OCI-LY1 (cell line): ENCODE data around the gene CCDC120.

Experiments used
- H2AFZ ChIP-seq: fragments of 200-600 bp; sonication (generic), shearing (Covaris generic); 2 replicates; pipeline ENCODE4 v1.6.0; 2014; ENCODE audit warnings: antibody characterized with exemption, mild to moderate bottlenecking, low read length
- H3F3A ChIP-seq: fragments of 200-600 bp; sonication (generic), shearing (Covaris generic); 2 replicates; pipeline ENCODE4 v1.6.0; 2014; ENCODE audit warnings: mild to moderate bottlenecking, antibody characterized with exemption, low read length, moderate library complexity; ENCODE audit not compliant: insufficient read depth
- H3K27ac ChIP-seq: fragments of 200-600 bp; sonication (generic); 2 replicates; pipeline ENCODE4 v1.5.1; 2014; ENCODE audit warnings: low read length, mixed run types, mild to moderate bottlenecking, low read depth; ENCODE audit not compliant: poor library complexity, severe bottlenecking
- H3K27me3 ChIP-seq: fragments of 200-600 bp; sonication (generic); 2 replicates; pipeline ENCODE4 v1.6.0; 2014; ENCODE audit warnings: antibody characterized with exemption, mild to moderate bottlenecking, low read length, moderate library complexity; ENCODE audit not compliant: insufficient read depth
- H3K36me3 ChIP-seq: fragments of 200-600 bp; sonication (generic); 2 replicates; pipeline ENCODE4 v1.6.1; 2014; ENCODE audit warnings: mild to moderate bottlenecking, antibody characterized with exemption, low read length, moderate library complexity, mixed read lengths; ENCODE audit not compliant: insufficient read depth
- H3K4me1 ChIP-seq: fragments of 200-600 bp; sonication (generic); 2 replicates; pipeline ENCODE4 v1.5.1; 2014; ENCODE audit warnings: mild to moderate bottlenecking, low read length, moderate library complexity; ENCODE audit not compliant: insufficient read depth, severe bottlenecking
- H3K4me2 ChIP-seq: fragments of 200-600 bp; sonication (generic), shearing (Covaris generic); 2 replicates; pipeline ENCODE4 v1.6.1; 2014; ENCODE audit warnings: low read length
- H3K4me3 ChIP-seq: fragments of 200-600 bp; sonication (generic); 2 replicates; pipeline ENCODE4 v1.5.1; 2014; ENCODE audit warnings: low read length, low read depth, mild to moderate bottlenecking, mixed read lengths; ENCODE audit not compliant: poor library complexity, severe bottlenecking
- H3K79me2 ChIP-seq: fragments of 200-600 bp; shearing (Covaris generic); 2 replicates; pipeline ENCODE4 v1.6.1; 2016; ENCODE audit warnings: mixed run types, low read length, mixed read lengths; ENCODE audit not compliant: insufficient read depth
- H3K9ac ChIP-seq: fragments of 200-600 bp; sonication (generic), shearing (Covaris generic); 2 replicates; pipeline ENCODE4 v1.6.1; 2014; ENCODE audit warnings: mild to moderate bottlenecking, low read length, mixed read lengths
- H3K9me2 ChIP-seq: fragments of 200-600 bp; sonication (generic), shearing (Covaris generic); 2 replicates; pipeline ENCODE4 v1.6.1; 2014; ENCODE audit warnings: low read depth, mild to moderate bottlenecking, low read length, mixed read lengths
- H3K9me3 ChIP-seq: fragments of 200-600 bp; shearing (Covaris generic); 2 replicates; pipeline ENCODE4 v1.6.1; 2014; ENCODE audit warnings: low read length, mixed read lengths
- H4K20me1 ChIP-seq: fragments of 200-600 bp; sonication (generic), shearing (Covaris generic); 2 replicates; pipeline ENCODE4 v1.6.0; 2016; ENCODE audit warnings: mild to moderate bottlenecking, low read length; ENCODE audit not compliant: insufficient read depth
- CTCF ChIP-seq: fragments of 200-600 bp; sonication (generic), shearing (Covaris generic); IDR thresholded peaks from 2 replicates; pipeline ENCODE4 v1.5.1; 2017; ENCODE audit warnings: mild to moderate bottlenecking, antibody characterized with exemption, low read length, moderate library complexity, mixed read lengths
- EZH2 ChIP-seq: fragments of 200-600 bp; sonication (generic), shearing (Covaris generic); IDR thresholded peaks from 2 replicates; pipeline ENCODE4 v1.8.0; 2017; ENCODE audit warnings: borderline replicate concordance, mixed run types, mild to moderate bottlenecking, antibody characterized with exemption, low read length, moderate library complexity, mixed read lengths

CCDC120 gene

GRCh38 chrX:49039598-49040375 is 19.0 kb upstream of the CCDC120 start:
- H3K4me3 ChIP-seq: no peak overlapping the region

GRCh38 chrX:49040376-49040955 is 18.3 kb upstream of the CCDC120 start:
- Histone ChIP-seq H3K36me3 (peaks cover 25% of the 10 kb centered on the region), H3K9me2 (no peaks in the 10 kb centered on the region), H2AFZ (no peak overlapping the region), H4K20me1 (no peaks in the 10 kb centered on the region), H3K9me3 (no peaks in the 10 kb centered on the region), H3K27me3 (no peaks in the 10 kb centered on the region), H3K27ac (peak overlapping the region; percentile 32), H3K4me3 (no peak overlapping the region), H3K4me2 (peak overlapping the region; percentile 36; the same call in 1 of the 2 replicates), H3K4me1 (peaks cover 34% of the 10 kb centered on the region), H3K9ac (no peak overlapping the region), H3F3A (no peaks in the 10 kb centered on the region), H3K79me2 (no peaks in the 10 kb centered on the region)
- TF ChIP-seq CTCF (no peak), EZH2 (no peak)

More at GRCh38 chrX:49039598-49040375, 19.0 kb upstream of the CCDC120 start:
- H3K9ac ChIP-seq: no peak overlapping the region
- no peak overlapping the region for H2AFZ ChIP-seq
- no peaks in the 10 kb centered on the region for H3K79me2 ChIP-seq
- no peaks in the 10 kb centered on the region for H3K9me2 ChIP-seq
- H3F3A ChIP-seq: no peaks in the 10 kb centered on the region
- no peaks in the 10 kb centered on the region for H3K9me3 ChIP-seq
- TF ChIP-seq CTCF: no peak
- TF ChIP-seq EZH2: no peak
- H3K4me2 ChIP-seq: peak overlapping the region; percentile 36; the same call in 1 of the 2 replicates
- no peaks in the 10 kb centered on the region for H3K27me3 ChIP-seq
- H3K4me1 ChIP-seq: peaks cover 34% of the 10 kb centered on the region
- H4K20me1 ChIP-seq: no peaks in the 10 kb centered on the region
- peaks cover 25% of the 10 kb centered on the region for H3K36me3 ChIP-seq
- H3K27ac ChIP-seq: peak overlapping the region; percentile 32

- H3K9me2 ChIP-seq: no peaks in the 10 kb centered on the region
- TF ChIP-seq CTCF: no peak
- TF ChIP-seq EZH2: no peak
- peaks cover 34% of the 10 kb centered on the region for H3K4me1 ChIP-seq
- H3K9ac ChIP-seq: peak overlapping the region; percentile 86
- no peak overlapping the region for H2AFZ ChIP-seq
- no peaks in the 10 kb centered on the region for H3K9me3 ChIP-seq
- H4K20me1 ChIP-seq: no peaks in the 10 kb centered on the region
- peaks cover 22% of the 10 kb centered on the region for H3K36me3 ChIP-seq
- peak overlapping the region; percentile 91 for H3K4me2 ChIP-seq
- H3K79me2 ChIP-seq: no peaks in the 10 kb centered on the region
- peak overlapping the region; percentile 86 for H3K4me3 ChIP-seq
- H3K27me3 ChIP-seq: no peaks in the 10 kb centered on the region
- H3K27ac ChIP-seq: peak overlapping the region; percentile 59
- no peaks in the 10 kb centered on the region for H3F3A ChIP-seq
Observed at GRCh38 chrX:49041744-49042580, 16.8 kb upstream of the CCDC120 start.
